K562 (cell line): ENCODE results near the gene NECTIN4. TPM values are rescaled to one million over a fixed set of nuclear protein-coding genes. Genes with fewer than 3 reads are reported as not detected.

ENCODE experiments used
- ATAC-seq: fragments of 200-7000 bp; cut with Tn5 transposase; 3 replicates; pipeline ENCODE4 v1.9.1; 2020; ENCODE audit warnings: moderate library complexity
- BruUV-seq: library from RNA; stranded (reverse); fragments of 400-500 nt; replicated peaks from 2 replicates; lab custom pipeline; 2021; lab: Mats Ljungman, UMichigan
- CTCF ChIA-PET: fragments of 300-600 bp; formaldehyde crosslinking; extraction: SDS; loops from one replicate; lab custom pipeline; 2021; ENCODE audit warnings: low intra/inter-chr PET ratio; lab: Yijun Ruan, JAX
- POLR2A ChIA-PET: fragments of 300-600, 350-650 bp; sonication (Branson Sonifier 250); formaldehyde crosslinking; extraction: SDS; loops from one replicate; lab custom pipeline; 2021; ENCODE audit warnings: antibody characterized with exemption, inconsistent platforms; lab: Yijun Ruan, JAX
- DNase-seq, 4 experiments: peaks; one replicate each; pipeline versions ENCODE4 v3.0.0 to v3.0.0-alpha.2; 2011 to 2018; ENCODE audit warnings: low spot score in 3 of 4, mixed read lengths in 3 of 4; ENCODE audit errors: extremely low read depth in 1 of 4
- FAIRE-seq: peaks from 2 replicates; lab custom pipeline; 2011; peaks lifted over from hg19 to GRCh38; lab: Jason Lieb, UNC
- H2AFZ ChIP-seq: 2 replicates; pipeline ENCODE4 v1.6.0; 2011; ENCODE audit warnings: low read depth, low read length, control low read depth, inconsistent platforms
- H3K27ac ChIP-seq: fragments of 200-600 bp; 3 replicates; pipeline ENCODE4 v1.8.0; 2011; ENCODE audit warnings: low read depth, mild to moderate bottlenecking, control low read depth, inconsistent platforms, low read length, moderate library complexity, mixed read lengths; ENCODE audit errors: extremely low read depth
- H3K27me3 ChIP-seq, 2 experiments: fragments of 300-600 bp in 1 of 2; 2 replicates in 1 of 2; 3 replicates in 1 of 2; pipeline versions ENCODE4 v1.6.0 to v1.8.0; 2011; ENCODE audit warnings: inconsistent platforms in 2 of 2, low read length in 2 of 2, mild to moderate bottlenecking in 1 of 2, mixed read lengths in 1 of 2, moderate library complexity in 1 of 2; ENCODE audit not compliant: control insufficient read depth in 2 of 2, insufficient read depth in 2 of 2
- H3K36me3 ChIP-seq: fragments of 300-600 bp; 3 replicates; pipeline ENCODE4 v1.8.0; 2011; ENCODE audit warnings: mild to moderate bottlenecking, low read length, inconsistent platforms; ENCODE audit not compliant: control insufficient read depth, insufficient read depth
- H3K4me1 ChIP-seq, 2 experiments: fragments of 200-600 bp in 1 of 2; replicated peaks in 1 of 2; 2 replicates in 1 of 2; 3 replicates in 1 of 2; pipeline versions ENCODE4 v1.5.1 to v1.8.0; 2011; ENCODE audit warnings: inconsistent platforms in 2 of 2, low read length in 2 of 2, mild to moderate bottlenecking in 1 of 2, mixed read lengths in 1 of 2, moderate library complexity in 1 of 2; ENCODE audit not compliant: control insufficient read depth in 2 of 2, insufficient read depth in 2 of 2
- H3K4me2 ChIP-seq: 2 replicates; pipeline ENCODE4 v1.6.1; 2011; ENCODE audit warnings: low read length, control low read depth, inconsistent platforms, mixed read lengths; ENCODE audit not compliant: insufficient read depth
- H3K4me3 ChIP-seq: fragments of 200-600 bp; sonication (generic), shearing (Covaris generic); 2 replicates; pipeline ENCODE4 v1.5.1; 2016; ENCODE audit warnings: control low read depth, inconsistent platforms
- H3K79me2 ChIP-seq: fragments of 200-600 bp; 3 replicates; pipeline ENCODE4 v1.8.0; 2011; ENCODE audit warnings: low read length, inconsistent platforms; ENCODE audit not compliant: control insufficient read depth, insufficient read depth
- H3K9ac ChIP-seq, 2 experiments: 2 replicates each; pipeline versions ENCODE4 v1.6.0 to v1.6.1; 2011; ENCODE audit warnings: low read depth in 2 of 2, low read length in 2 of 2, control low read depth in 1 of 2, inconsistent platforms in 1 of 2, mild to moderate bottlenecking in 1 of 2, mixed read lengths in 1 of 2; ENCODE audit not compliant: insufficient read depth in 1 of 2
- H3K9me1 ChIP-seq: one replicate; pipeline ENCODE4 v1.6.0; 2011; ENCODE audit warnings: inconsistent platforms, mild to moderate bottlenecking, low read length, moderate library complexity; ENCODE audit not compliant: control insufficient read depth, insufficient read depth
- H3K9me3 ChIP-seq: replicated peaks from 2 replicates; pipeline ENCODE4 v1.5.1; 2011; ENCODE audit warnings: low read depth, low read length, inconsistent platforms; ENCODE audit not compliant: control insufficient read depth, insufficient read depth
- H4K20me1 ChIP-seq: replicated peaks from 2 replicates; pipeline ENCODE4 v1.6.1; 2011; ENCODE audit warnings: low read length, inconsistent platforms, mixed read lengths; ENCODE audit not compliant: control insufficient read depth, insufficient read depth
- POLR2G ChIP-seq: fragments of 200-400 bp; formaldehyde crosslinking; IDR thresholded peaks from 2 replicates; pipeline ENCODE4 v1.6.1; 2017; ENCODE audit warnings: low read depth, mild to moderate bottlenecking, antibody characterized with exemption, low read length, moderate library complexity
- THRAP3 ChIP-seq: fragments of 450-650 bp; IDR thresholded peaks from 2 replicates; pipeline ENCODE4 v1.6.1; 2016; ENCODE audit warnings: mild to moderate bottlenecking, inconsistent platforms, borderline replicate concordance
- WGBS: fragments of 100-300 bp; shearing (Covaris generic); methylation state at CpG from one replicate; pipeline ENCODE4 v1.1.6; 2016; ENCODE audit warnings: low coverage, mixed read lengths; ENCODE audit not compliant: insufficient coverage; ENCODE audit errors: missing lambda C conversion rate; 5-methylcytosine and 5-hydroxymethylcytosine counted together
- in situ Hi-C: fragments of 300-500 bp; cut with MboI; formaldehyde crosslinking; loops from 4 replicates; pipeline ENCODE4 v1.15.0; 2018; ENCODE audit warnings: inconsistent platforms, mixed read lengths
- intact Hi-C: fragments of 100-400 bp; cut with micrococcal nuclease; formaldehyde crosslinking; loops from 2 replicates; pipeline ENCODE4 v1.14.2; 2022
- polyA plus RNA-seq, 8 experiments: library from polyadenylated mRNA; depleted of rRNA in 4 of 8; stranded (reverse) in 5 of 8; unstranded in 3 of 8; fragments of >200 nt; fragmentation: Nextera tagmentation in 2 of 8; fragmentation: Illumina TruSeq in 1 of 8; extraction: Ambion mirVana in 2 of 8; extraction: Trizol in 1 of 8; gene quantifications; 2 replicates each; pipeline versions ENCODE4 v1.2.1 to v1.2.3, GENCODE V29; 2011 to 2014; ENCODE audit warnings: inconsistent platforms in 1 of 8, missing spikeins in 1 of 8
- total RNA-seq, 7 experiments: library from RNA; depleted of rRNA in 6 of 7; stranded (reverse); fragments of >200 nt in 6 of 7; fragmentation: Illumina TruSeq in 2 of 7; extraction: Trizol in 2 of 7; gene quantifications; 2 replicates each; pipeline versions ENCODE4 v1.2.1 to v1.2.3, GENCODE V29; 2011 to 2021; ENCODE audit warnings: low replicate concordance in 1 of 7

Gene NECTIN4
- total and polyA plus RNA-seq, 9 of the 15 experiments (the other 6 are each of a cell fraction or from before 2014, with no cell fraction given), result 0.01 to 0.09 TPM; not detected in 7

DNA sequence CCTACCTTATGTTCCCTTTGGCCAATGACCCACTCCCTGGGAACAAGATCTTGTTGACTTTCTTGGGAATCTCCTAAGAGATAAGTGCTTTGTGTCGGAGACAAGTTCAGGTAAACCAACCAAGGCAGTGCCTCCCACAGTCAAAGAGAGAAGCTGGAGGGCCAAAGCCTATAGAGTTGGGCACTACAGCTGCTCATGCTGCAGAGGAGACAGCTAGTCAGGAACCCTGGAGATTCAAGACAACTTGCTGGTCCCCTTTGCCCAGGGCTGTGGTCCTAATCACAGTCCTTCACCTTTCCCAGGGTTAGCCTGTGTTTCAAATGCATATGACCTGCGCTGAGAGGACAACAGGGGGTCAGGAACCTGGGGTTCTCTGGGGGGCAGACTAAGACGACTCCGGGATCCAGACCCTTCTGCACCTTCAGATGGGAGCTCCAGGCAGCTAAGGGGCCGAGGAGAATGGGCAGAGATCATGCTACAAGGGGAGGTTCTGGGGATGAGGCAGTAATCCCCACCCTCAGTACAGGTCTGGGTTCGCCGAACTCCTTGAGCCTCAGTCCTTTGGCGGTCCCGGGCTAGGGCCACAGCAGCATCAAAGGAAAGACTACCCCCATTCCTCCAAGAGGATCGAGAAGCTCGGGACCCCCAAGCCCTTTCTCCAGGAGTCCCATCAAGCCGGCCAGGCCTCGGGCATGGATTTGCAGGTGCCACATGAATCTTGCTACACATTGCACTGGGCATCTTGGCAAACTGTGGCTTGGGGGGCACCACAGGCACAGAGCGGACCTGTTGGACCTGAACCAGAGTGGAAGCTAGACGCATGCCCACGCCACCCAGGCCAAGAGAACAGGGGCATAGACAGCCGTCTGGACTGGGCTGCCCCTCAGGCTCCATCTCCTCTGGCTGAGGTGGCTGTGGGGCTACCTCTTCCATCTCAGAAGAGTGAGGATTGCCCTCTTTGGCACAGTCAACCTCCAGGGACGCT, 41.6 kb downstream of the NECTIN4 start:
- TF ChIP-seq THRAP3, result no peak
- TF ChIP-seq POLR2G, result peak; percentile 27; the same call in 1 of the 2 replicates
- H3K79me2 ChIP-seq, result peaks cover 27% of the 10 kb centered on the region
- H3K9ac ChIP-seq, result no peak overlapping the region
- no peak for ATAC-seq
- H4K20me1 ChIP-seq, result no peaks in the 10 kb centered on the region
- no peaks in the 10 kb centered on the region for H3K9me1 ChIP-seq
- ChIA-PET CTCF (no interaction called here), POLR2A (interaction anchor here (0.6 to 4.1 kb wide), 16 partner anchors 9 to 106 kb away, joined by 3 to 19 read pairs (median 4); partner anchors contain the start of genes ARHGAP30 and F11R)
- in situ Hi-C loops (no loop called here), intact Hi-C loops (no loop called here)
- H2AFZ ChIP-seq, result no peak overlapping the region
- H3K36me3 ChIP-seq, result peaks cover 7% of the 10 kb centered on the region
- no peak for FAIRE-seq
- no peak overlapping the region for H3K4me2 ChIP-seq
- H3K27me3 ChIP-seq, result no peaks in the 10 kb centered on the region
- DNase-seq, result no peak
- no peaks in the 10 kb centered on the region; the same call in 1 of the 2 replicates for H3K9me3 ChIP-seq
- no peak overlapping the region for H3K4me3 ChIP-seq
- H3K4me1 ChIP-seq, result peaks cover 12 to 15% of the 10 kb centered on the region in 2 experiments; a peak in 4 of 5 replicates
- 79% methylated on average over 16 of the region's 18 CpGs for WGBS
- no TSS peak for BruUV-seq
- H3K27ac ChIP-seq, result no peak overlapping the region
